ENCODE measurements around the gene SMARCD3.

SMARCD3 gene

DNA sequence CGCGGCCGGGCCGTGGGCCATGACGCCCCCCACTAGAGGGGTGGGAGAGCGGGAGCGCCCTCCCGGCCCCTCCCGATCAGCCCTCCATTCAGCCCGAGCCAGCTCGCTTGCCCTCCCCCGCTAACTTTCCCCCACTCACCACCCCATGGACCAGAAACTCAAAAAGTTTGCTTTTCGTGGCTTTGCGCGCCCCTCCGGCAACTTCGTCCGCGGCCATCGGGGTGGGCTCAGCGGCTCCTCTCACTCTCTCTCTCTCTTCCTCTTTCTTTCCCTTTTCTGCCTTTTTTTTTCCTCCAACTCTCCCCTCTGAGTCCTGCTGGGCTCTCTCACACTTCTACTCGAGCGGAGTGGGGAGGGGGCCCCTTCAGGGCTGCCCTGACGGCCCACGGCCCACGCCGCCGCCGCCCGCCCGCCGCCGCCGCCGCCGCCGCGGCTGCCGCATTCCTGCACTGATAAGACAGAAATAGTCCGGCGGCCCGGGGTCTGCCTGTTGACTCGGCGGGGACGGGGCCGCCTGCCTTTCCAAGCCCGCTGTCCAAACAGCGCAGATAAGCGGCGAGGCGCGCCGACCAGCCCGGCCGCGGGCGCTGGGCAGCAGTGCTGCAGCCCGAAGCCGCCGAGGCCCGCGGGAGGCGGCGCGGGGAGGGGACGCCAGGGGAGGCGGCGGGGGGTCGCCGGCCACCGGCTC is at the start of gene SMARCD3:
SMARCD3 (minus strand) TSS at position 349 of the 688 bp plus-strand sequence; CDS start at position 217, 132 bp downstream.
- no peak for DNase-seq

DNA sequence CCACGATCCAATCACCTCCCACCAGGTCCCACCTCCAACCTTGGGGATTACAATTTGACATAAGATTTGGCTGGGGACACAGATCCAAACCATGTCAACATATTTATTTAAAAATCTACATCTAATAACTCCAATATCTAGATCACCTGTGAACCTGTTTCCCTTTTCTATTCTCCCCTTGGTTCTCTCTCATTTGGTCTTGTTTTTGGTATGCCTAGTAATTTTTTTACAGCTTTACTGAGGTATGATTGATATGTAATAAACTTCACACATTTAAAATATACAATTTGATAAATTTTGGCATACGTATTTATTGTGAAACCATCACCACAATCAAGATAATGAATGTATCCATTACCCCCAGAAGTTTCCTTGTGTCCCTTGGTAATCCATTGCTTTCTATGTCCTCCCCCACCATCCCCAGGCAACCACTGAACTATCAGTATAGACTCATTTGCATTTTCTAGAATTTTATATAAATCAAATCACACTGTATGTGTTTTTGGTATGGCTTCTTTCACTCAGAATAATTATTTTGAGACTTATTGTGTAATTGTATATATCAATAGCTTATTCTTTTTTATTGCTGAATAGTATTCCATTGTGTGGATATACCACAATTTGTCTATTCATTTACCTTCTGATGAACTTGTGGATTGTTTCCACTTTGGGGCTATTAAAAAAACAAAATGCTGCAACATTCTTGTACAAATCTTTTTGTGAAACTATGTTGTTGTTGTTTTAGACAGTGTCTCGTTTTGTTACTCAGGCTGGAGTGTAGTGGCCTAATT is 47.9 kb upstream of the SMARCD3 start:
- DNase-seq: no peak

DNA sequence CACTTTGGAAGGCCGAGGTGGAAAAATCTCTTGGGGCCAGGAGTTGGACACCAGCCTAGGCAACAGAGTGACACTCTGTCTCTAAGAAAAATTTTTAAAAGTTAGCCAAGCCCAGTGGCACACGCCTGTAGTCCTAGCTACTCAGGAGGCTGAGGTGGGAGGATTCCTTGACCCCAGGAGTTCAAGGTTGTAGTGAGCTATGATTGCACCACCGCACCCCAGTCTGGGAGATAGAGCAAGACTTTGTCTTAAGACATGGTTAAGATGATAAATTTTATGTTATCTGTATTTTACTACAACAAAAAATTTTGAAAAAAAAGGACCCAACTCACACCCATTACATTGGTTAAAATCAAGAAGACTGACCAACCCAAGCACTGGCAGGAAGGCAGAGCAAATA is 44.4 kb upstream of the SMARCD3 start:
- DNase-seq: no peak

GRCh38 chr7:151291206-151291605 is 42.7 kb upstream of the SMARCD3 start:
- no peak for DNase-seq

DNA sequence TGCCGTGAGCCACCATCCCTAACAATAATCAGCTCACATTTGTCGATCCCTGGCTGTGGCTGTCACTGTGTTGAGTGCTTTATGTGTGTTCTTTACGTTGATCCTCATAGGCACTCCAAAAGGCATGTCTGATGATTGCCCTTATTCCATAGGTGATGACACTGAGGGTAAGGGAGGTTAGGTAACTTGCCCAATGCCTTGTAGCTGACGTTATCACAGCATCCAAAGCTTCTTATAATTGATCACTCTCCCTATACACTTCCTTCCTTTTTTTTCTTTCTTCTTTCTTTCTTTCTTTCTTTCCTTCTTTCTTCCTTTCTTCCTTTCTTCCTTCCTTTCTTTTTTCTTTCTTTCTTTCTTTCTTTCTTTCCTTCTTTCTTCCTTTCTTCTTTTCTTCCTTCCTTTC is 41.9 kb upstream of the SMARCD3 start:
- no peak for DNase-seq

- no peak for DNase-seq
Measured at GRCh38 chr7:151289891-151290290, 41.4 kb upstream of the SMARCD3 start.

DNA sequence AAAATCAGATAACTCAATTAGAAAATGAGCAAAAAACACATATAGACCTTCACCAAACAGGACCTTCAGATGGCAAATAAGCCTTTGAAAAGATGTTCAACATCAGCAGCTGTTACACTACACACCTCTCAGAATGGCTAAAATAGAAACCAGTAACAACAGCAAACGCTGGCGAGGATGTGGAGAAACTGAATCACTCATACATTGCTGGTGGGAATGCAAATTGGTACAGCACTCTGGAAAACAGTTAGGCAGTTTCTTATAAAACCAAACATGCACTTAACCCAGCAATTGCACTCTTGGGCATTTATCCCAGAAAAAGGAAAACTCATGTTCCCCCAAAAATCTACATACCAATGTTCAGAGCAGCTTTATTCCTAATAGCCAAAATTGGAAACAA is 37.7 kb upstream of the SMARCD3 start:
- no peak for DNase-seq

DNA sequence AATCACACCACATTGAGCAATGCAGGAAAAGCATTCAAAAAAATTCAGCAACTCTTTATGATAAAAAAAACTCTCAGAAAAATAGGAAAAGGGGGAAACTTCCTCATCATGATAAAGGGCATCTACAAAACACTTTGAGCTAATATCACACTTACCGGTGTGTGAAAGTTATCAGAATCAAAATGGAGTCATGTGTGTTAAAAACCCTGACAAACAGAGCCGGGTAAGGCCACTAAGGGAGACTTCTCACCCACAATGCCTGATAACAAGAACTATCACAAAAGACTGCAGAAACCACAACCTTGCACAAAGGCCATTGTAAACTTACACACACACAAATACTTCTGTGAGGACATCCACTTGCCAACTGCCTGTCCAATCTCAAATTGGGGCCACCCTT is 34.8 kb upstream of the SMARCD3 start:
- no peak for DNase-seq

- DNase-seq: no peak
Measured at GRCh38 chr7:151282111-151282510, 33.6 kb upstream of the SMARCD3 start.

DNA sequence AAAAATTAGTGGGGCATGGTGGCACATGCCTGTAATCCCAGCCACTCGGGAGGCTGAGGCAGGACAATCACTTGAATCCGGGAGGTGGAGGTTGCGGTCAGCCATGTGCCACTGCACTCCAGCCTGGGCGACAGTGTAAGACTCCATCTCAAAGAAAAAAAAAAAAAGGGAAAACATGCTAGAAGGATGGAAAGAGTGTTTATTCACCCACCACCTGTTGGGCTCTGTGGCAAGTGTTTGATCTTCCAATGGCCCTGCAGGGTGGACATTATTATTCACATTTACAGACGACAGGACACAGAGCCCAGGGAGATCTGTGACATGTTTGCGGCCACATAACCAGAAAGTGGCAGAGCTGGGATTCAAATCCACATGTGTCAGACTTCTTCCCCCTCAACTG is 33.2 kb upstream of the SMARCD3 start:
- no peak for DNase-seq

DNA sequence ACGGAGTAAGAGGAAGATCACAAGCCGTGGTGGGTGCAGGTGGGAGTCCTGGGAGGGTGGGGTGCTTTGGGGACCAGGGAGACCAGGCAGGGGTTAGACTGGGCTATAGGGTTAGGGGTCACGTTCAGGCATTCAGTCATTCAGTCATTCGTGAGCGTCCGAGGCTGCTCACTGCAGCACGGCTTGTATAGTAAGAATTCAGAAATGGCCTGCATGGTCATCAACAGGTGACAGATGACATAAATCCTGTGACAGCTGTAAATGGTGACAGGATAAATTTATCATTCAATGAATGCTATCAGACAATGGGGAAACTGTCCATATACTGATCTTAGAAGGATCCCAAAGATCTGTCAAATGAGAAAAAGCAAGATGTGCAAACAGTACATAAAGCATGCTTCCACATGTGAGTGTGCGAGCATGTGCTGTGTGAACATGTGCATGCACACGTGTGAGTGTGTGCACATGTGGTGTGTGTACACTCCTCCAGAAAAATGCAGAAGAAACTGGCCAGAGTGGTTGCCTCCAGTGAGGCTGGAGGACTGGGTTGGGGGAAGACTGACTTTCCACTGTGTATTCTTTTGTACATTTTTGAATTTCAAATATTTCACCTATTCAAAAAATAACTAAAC is 32.0 kb upstream of the SMARCD3 start:
- DNase-seq: no peak

- no peak for DNase-seq
Measured at GRCh38 chr7:151279868-151280267, 31.4 kb upstream of the SMARCD3 start.

DNA sequence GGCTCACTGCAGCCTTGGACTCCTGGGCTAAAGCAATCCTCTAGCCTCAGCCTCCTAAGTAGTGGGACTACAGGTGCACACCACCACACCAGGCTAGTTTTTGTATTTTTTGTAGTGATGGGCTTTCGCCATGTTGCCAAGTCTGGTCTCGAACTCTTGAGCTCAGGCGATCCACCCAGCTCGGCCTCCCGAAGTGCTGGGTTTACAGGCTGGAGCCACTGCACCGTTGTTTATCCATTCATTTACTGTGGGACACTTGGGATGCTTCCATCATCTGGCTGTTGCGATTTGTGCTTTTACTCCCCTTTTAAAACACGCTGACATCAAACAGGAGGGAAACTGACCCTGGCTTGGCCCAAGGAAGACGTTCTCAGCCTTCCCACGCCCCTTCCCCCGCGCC is 30.5 kb upstream of the SMARCD3 start:
- no peak for DNase-seq

- DNase-seq: no peak
Measured at GRCh38 chr7:151277631-151278030, 29.1 kb upstream of the SMARCD3 start.

- no peak for DNase-seq
Measured at GRCh38 chr7:151276666-151277590, 28.4 kb upstream of the SMARCD3 start.

- DNase-seq: no peak
Measured at GRCh38 chr7:151275813-151276577, 27.5 kb upstream of the SMARCD3 start.

GRCh38 chr7:151274936-151275812 is 26.7 kb upstream of the SMARCD3 start:
- DNase-seq: no peak

- no peak for DNase-seq
Measured at GRCh38 chr7:151274396-151274795, 25.9 kb upstream of the SMARCD3 start.

GRCh38 chr7:151273651-151274390 is 25.3 kb upstream of the SMARCD3 start:
- DNase-seq: no peak

GRCh38 chr7:151272877-151273276 is 24.4 kb upstream of the SMARCD3 start:
- DNase-seq: no peak

Measured in NCI-H524 treated with DMSO at 0.1 percent for 48 hours (cell line).